Glomerular visceral epithelial cell (primary cell): ENCODE data around the gene UQCRC1.
A peak's percentile ranks its signal among the peaks of the same experiment; 100 is the strongest.

Experiments used
- DNase-seq: peaks from one replicate; pipeline ENCODE4 v3.0.0-alpha.2; 2016; ENCODE audit errors: extremely low spot score

UQCRC1 gene

DNA sequence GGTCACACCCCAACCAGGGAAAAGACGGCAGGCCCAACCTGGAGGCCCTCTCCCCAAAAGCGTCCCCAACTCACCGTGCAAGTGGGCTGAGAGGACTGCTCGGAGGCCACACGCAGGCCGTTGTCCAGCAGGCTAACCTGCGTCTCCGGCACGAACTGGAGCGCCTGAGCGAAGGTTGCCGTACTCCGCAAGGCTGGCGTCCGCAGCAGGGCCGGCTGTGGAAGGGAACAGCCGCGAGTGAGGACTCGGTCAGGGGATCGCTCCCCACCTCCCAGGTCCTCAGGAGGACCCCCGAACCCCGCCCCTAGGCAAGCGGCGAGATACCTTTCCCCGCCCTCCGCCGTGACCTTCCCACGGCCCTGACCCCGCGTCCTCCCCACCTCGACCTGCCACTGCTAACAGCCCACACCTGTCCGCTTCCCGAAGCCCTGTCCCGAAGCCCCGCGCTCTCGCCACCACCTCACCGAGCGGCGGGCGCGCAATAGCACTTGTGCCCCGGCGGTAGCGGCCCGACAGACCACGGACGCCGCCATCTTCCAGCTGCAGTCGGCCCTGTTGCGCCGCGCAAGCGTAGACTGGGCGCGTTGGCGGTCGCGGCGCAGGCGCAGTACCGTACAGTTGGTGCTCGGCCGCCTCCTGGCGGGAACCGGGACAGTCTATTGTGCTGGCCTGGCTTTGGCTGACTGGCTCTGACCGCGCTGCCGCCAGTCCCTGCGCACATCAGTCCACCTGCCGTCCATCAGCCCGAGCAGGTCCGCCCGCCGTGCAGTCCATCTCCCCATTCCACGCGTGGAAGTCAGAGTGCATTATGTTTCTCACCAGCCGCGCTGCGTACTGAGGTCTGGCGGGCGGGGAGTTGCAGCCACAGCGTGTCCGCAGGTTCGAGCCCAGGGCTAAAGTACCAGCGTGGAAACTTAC lies at the start of gene UQCRC1:
UQCRC1 (minus strand) TSS at position 559 of the 918 bp plus-strand sequence; CDS start at position 533, 26 bp downstream.
- DNase-seq = peak; percentile 94

DNA sequence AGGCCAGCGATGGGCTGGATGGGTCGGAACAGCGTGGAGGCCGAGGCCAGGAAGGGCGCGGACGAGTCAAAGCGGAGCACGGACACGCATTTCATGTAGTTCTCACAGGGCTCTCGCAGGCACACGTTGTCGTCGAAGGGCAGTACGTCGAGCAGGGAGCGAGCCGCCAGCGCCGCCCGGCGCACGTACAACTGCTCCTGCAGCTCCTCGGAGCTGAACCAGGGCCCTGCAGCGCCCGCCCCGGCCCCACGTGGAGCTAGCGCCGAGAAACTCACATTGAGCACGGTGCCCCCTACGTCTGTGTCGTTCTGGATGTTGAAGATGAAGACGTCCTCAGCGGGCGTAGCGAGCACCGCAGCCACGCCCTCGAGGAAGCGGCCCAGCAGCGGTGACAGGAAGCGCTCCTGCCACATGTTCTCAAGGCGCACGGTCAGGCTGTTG lies 47.4 kb upstream of the UQCRC1 start:
- no peak for DNase-seq

DNA sequence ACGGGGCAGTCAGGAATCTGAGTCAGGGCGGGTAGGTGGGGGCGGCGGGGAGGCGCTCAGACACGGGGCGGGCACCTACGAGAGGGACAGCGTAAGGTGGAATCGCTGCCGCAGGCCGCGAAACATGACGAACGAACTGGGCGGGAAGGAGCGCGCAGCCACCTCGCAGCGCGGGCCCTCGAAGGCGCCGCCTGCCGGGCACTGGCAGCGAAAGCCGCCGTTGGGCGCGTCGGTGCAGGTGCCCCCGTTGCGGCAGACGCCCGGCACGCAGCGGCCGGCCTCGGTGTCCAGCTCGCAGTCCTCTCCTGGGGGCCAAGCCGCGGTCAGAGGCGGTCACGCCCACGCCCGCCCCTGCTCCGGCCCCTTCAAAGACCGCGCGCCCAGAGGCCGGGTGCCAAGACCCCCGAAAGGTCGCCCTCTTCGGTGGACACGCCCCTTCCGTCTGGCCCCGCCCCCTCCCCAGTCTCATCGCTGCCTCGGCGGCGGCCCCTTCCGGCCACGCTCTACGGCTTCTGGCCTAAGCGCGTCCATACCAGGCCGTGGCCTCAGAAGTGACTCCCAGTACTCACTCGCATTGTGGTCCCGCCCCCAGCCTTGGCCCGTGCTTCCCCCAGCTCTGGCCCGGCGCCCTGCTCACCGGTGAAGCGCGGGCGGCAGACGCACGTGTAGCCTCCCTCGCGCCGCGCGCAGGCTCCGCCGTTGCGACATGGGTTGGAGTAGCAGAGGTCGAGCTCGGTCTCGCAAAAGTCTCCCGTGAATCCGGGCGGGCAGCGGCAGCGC lies 46.8 kb upstream of the UQCRC1 start:
- DNase-seq = peak; percentile 62

DNA sequence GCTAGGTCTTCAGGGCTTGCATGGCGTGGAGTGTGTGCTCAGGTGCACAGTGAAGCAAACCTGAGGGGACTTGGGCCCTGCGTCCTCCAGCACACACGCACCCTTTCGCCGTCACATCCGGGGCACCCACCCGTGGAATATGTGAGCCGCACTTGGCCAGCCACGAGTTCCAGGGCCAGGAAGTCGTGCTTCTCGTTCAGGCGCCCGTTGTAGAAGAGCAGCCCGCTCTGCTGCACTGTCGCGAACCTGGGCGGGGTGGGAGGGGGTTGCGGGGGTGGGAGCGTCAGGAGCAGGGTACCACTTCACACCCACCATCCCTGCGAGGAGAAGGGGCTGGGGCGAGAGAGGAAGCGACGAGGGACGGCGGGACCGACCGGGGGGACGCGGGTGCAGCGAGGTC lies 46.2 kb upstream of the UQCRC1 start:
- DNase-seq = no peak

DNA sequence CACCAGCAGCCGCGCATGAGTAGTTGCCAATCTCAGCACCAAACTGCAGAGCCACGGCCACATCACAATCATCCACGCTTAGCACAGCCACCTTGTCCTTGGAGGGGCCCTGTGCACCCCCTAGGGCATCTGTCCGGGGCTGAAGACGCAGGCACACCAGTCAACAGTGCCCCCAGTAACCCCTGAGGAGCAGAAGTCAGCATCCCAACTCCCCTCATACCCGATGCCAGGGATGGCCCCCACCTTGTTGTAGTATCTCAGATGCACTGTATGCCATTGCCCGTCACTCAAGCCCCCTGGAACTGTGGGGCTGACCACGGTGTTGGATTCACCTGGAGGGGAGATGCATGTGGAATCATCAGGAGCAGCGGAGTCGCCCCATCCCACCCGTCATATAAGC lies 45.6 kb upstream of the UQCRC1 start:
- no peak for DNase-seq

DNA sequence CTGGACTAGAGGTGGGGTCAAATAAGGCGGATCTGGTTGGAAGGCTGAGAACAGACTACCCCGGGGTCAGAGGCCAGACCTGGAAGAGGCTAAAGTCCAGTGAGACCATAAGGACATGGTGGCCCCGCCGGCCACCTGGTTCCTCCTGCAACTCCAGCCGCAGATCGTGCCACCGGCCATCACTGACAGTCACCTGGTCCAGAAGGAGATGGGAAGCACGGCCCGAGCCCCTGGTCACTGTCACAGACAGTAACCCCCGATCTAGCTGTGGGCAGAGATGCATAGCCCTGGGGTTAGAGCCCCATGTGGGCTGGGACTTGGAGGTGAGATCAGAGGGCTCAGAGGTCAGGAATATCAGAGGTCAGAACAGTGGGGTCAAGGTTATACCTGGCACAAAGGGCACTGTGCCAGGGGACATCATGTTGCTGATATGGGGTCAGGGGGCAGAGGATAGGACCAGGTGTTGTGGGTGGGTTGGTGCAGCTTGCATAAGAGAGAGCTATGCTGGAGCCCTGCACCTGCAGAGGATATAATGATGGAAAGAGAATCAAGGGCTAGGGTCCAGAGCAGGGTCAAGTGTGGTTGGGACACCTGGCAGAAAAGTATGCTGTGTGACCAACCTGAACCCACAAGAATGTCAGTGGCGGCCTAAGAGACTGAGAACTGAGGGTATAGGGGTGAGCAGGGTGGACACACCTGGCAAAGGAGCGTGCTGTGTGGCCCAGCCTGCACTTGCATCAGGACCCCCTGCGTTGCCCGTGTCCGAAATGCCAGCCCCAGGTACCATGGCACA lies 43.7 kb upstream of the UQCRC1 start:
- peak; percentile 16 for DNase-seq

DNA sequence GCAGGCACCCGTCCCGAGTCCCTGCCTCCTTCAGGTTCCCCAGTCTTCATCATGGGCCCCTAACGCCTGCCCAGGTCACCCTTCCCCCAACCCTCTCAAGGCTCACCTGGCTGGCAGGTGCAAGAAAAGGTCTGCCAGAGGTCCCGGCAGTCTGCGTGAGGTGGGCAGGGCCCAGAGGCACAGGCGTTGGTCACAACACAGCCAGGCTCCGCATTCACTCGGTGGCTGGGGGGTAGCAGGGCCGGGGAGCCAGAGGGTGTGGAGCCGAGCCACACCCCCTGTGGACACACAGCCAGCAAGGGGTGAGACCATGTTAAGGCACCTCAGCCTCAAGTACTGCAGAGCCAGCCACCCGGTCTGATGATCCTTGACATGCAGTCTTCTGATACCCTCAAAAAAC lies 42.3 kb upstream of the UQCRC1 start:
- DNase-seq = no peak

DNA sequence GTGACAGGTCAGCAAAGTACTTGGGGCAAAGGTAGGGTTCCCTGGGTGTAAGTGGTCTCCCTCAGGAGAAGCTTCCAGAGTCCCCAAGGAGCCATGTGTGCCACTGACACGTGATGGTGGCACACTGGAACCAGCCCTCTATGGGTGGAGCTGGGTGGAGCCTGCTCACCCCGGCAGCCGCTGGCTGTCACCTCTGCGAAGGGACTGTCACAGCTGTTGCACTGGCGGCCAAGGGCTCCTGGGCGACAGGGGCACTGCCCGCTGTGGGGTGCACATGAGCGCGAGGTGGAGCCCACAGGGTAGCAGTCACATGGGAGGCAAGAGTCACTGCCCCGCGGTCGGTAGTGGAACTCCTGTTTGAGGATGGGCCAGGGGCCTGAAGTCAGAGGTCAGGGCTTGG lies 41.3 kb upstream of the UQCRC1 start:
- no peak for DNase-seq

DNA sequence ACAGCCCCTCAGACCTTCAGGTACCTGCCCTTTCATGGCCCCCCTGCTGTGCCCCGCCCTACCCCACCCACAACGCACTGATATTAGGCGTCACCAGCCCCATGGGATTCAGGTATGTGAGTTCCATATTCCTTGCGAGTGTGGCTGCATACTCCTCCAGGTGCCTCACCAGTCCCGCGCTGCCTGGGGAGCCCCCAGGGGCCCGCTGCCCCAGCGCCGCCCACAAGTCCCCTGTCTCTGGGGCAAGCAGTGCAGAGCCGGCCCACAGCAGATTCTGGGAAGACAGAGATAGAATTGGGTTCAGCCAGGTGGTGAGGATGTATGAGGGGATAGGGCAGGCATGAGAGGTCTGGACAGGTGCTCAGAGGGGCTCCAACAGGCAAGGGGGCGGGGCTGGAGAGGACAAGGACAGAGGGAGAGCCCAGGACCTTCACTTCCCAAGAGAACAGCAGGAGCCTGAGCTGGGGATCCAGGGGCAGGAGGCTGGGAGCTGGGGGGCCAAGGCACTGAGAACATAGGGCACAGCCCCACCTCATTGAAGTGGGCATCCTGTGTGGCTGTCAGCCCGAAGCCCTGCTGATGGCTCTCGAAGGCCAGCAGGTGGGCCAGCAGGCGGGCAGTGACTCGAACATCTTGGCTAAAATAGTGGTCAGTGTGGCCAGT lies 38.9 kb upstream of the UQCRC1 start:
- no peak for DNase-seq

DNA sequence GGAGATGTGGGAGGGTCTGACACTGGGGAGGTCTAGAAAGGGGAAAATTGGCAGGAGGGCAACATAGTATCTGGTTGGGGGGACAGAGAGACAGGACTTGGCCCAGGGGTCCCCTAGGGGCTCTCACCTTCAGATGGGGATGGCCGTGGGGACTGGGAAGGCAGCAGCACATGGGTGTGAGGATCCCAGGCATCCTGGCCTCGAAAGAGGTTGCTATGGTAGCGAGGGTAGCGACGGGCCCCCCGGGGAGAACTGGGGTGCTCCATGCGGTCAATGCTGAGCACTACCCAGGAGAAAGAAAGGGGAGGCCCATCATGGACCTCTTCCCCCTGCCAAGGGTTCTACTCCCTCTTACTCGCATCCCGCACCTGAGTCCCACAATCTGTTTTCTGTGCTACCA lies 38.3 kb upstream of the UQCRC1 start:
- no peak for DNase-seq

DNA sequence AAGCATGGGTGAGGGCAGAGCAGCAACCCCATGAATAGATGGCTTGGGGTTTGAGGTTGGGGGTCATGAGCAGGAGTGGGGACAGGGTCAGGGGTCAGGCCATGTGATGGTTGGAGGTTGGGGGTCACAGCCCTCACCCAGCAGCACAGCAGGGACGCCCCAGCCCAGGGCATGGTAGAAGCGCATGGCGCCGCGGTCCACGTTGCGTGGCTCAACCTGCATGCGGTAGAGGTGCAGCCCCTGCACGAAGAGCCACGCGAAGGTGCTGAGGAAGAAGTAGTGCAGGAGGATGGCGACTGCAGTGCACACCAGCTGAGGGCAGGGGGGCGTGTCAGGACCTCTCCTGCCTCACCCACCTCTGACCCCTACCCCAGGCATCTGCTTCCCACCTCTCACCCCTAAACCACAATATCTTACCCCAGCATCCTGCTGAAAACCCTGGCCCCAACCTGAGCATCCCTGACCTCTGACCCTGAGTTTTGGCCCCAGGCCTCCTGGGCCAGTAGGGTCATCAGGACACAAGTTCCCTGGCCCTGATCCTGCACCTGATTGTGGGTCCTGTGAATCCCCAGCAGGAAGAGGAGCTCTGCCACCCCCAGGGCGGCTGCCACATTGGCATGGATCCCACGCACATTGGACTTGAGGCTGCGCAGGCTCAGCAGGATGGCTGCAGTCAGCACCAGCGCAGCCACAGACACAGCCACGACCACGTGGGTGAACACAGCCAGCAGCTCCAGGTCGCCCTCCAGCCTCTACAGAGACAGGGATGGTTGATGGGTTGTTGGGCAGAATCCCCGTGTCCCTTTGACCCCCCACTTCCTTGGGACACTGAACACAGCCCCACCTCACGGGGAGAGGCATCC lies 35.7 kb upstream of the UQCRC1 start:
- DNase-seq = no peak

DNA sequence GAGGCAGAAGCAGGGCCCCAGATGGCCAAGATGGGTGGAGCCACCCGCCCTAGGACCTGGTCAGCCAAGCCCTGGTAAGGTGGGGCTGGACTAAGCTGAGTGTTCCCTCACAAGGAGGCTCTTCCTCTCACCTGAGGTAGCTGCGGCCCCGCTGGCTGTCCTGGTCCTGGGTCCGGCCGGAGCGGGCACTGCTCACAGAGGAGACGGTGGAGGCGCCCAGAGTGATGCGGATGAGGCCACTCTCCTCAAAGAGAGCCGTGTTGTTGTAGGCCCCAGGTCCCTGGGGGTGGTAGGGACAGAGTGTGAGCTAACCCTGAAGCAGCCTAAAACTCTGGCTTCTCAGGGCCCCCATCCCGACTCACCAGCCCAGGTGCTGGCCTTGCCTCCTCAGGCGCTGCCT lies 33.2 kb upstream of the UQCRC1 start:
- DNase-seq = no peak

DNA sequence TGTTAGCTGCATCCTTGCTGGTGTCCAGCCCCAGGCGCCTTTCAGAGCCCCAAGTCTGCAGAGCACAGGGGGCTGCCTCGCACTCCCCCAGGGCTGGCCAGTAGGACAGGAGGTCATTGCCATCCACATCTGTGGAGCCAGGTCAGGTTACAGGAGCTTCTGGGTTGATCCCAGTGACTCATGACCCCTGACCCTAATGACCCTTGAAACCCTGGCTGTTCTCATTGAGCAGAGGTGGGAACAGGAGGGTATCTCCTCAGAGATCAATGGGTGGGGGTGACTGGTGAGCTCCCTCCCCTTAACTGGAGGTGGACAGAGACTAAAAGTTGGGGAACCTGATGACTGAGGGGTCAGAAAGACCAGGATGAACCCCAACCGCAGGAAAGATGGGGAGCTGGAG lies 31.9 kb upstream of the UQCRC1 start:
- no peak for DNase-seq

DNA sequence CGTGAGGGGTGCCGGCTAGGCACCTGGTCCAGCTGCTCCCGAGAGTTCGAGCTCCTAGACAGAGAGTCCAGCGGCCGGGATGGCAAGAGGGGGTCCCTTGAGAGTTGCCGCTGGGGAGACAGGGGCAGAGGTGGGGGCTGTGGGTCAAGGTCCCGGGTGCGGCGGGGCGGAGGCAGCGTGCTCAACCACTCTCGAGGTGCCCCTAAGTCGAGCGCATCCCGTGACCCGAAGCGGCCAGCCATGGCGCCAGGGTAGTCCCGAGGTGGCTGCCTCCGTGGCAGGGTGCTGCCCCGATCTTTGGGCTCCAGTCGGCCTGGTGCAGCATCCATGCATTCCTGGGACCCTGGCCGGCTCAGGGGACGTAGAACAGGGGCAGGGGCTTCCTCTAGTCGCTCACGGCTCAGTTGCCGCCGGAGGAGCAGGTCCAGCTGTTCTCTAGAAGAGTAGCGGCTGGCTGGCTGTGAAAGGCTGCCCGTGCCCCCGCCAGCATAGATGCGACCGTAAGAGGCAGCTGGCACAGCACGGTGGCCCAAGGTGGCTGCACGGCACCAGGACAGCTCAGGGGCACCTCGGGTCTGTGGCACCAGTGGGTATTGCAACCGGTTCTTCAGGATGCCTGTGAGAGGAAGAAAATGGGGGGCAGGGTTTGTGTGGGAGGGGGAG lies 30.6 kb upstream of the UQCRC1 start:
- no peak for DNase-seq

DNA sequence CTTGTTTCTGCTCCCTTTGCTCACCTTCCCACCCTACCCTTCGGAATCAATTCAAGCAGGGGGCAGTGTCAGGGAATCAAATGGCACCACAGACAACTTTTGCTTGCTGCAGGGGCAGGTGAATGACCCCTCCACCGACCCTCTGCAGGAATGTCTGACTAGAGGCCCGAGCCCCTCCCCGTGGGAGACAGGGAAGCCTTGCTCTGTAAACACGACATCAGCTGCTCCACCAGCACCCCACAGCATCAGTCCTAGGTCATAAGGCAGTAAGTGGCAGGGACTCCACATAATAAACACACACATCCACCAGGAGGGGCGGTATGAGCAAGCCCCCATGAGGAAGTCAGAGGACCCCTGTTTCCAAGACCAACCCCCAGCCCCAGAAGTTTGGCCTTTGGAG lies 27.9 kb upstream of the UQCRC1 start:
- DNase-seq = no peak

DNA sequence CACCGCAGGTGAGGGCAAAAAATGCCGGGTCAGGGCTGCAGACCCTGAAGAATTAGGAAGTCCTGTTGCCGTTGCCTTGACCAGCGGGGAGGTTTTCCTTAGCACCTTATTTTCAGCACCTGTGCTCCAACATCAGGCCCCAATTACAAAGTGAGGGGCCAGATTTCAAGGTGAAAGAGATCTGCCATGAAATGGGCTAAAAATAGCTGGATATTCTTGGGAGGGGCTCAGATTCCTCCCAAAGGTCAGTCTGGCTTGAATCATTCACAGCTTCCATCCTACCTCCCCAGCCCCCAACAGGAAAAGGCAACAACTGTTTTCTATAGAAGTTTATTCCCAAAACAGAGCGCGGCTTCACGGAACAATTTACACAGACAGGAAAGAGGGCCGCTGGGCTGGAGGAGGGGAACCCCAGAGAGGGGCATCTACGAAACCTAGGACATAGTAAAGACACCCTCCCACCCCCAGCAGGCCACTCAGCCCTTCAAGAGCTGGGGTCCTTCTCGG lies 26.8 kb upstream of the UQCRC1 start:
- no peak for DNase-seq

DNA sequence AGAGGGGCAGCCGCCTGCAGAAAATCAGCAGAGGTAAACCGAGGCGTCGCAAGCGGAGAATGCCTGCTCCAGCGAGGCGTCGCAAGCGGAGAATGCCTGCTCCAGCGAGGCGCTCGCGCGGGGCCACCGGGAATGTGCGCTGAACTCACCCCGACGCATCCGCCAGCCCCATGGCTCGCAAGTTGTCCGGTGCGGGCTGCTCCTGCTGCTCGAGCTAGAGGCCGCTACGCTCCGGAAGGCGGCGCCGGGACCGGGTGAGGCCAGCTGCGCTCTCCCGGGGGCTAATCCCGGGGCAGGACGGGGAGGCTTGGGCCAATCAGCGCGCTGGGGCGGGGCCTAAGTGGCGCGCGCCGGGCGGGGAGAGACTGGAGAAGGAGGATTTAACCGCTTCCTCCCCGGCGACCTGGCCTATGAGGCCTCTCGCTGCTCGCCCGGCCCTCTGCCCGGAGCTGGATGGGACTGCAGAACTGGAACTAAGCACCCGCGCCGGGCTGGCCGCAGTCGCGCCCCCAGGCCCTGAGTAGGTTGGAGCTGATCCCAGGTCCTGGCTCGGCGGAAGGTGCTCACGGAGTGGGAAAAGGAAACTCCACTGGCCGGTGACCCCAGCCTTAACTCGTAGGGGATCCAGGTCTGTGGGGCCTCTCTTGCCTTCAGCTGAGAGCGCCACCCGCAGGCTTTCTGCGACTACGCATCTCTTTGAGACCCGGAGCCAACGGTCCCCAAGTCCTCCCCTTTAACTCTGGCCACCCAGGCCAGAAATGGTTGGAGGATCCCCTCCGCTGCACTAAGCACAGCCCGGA lies 26.0 kb upstream of the UQCRC1 start, which contains the start of gene SLC26A6:
SLC26A6 (minus strand) TSS at position 240 of the 800 bp plus-strand sequence; CDS start at position 172, 68 bp downstream.
- peak; percentile 95 for DNase-seq

DNA sequence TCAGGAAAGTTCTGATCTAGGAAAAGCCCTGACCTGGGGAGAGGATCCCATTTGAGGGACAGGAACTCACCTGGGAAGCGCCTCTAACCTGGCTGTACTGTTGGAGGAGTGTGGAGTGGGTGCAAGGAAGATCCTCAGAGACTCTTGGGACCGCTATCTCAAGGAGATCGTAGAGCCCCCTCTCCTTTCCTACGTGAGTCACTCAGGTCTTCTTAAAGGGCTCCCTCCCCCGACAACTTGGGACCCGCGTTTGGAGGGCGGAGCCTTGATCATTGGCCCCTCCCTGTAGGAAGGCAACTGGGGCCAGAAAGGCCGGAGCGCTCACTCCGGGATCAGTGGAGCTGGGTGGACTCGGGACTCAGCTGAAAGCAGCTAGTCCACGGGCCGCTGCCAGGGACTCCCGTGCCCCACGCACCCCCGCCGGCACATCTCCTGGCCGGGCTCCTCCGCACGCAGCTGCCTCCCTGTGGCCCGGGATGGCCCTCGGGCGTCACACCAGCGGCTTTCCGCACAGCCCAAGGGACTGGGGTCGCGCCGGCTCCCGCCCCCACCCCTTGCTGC lies 25.3 kb upstream of the UQCRC1 start:
- DNase-seq = peak; percentile 67
